HepG2 (cell line): ENCODE data around the gene BEST3. TPM values are rescaled to one million over a fixed set of nuclear protein-coding genes. Genes with fewer than 3 reads are reported as not detected.

ENCODE experiments used
- ATAC-seq: fragments of 200-7000 bp; cut with Tn5 transposase; 3 replicates; pipeline ENCODE4 v1.9.1; 2020; ENCODE audit warnings: mild to moderate bottlenecking, moderate library complexity
- BruUV-seq: library from RNA; stranded (reverse); fragments of 400-500 nt; replicated peaks from 2 replicates; lab custom pipeline; 2021; lab: Mats Ljungman, UMichigan
- CTCF ChIA-PET: fragments of 300-600 bp; formaldehyde crosslinking; extraction: SDS; loops from one replicate; lab custom pipeline; 2021; ENCODE audit warnings: low total read pairs, inconsistent platforms, low intra/inter-chr PET ratio; lab: Yijun Ruan, JAX
- POLR2A ChIA-PET: fragments of 350-600 bp; sonication (Branson Sonifier 250); formaldehyde crosslinking; loops from one replicate; lab custom pipeline; 2020; ENCODE audit warnings: antibody characterized with exemption, inconsistent platforms; lab: Yijun Ruan, JAX
- DNase-seq: peaks from one replicate; pipeline ENCODE4 v3.0.0-alpha.2; 2015; ENCODE audit warnings: low spot score
- FAIRE-seq: peaks from 3 replicates; lab custom pipeline; 2011; peaks lifted over from hg19 to GRCh38; lab: Jason Lieb, UNC
- H2AFZ ChIP-seq: one replicate; pipeline ENCODE4 v1.6.1; 2011; ENCODE audit warnings: low read length, inconsistent platforms
- H3K27ac ChIP-seq: fragments of 300-600 bp; 3 replicates; pipeline ENCODE4 v1.8.0; 2011; ENCODE audit warnings: mixed run types, mild to moderate bottlenecking, mixed read lengths, low read length, inconsistent platforms; ENCODE audit not compliant: insufficient read depth; ENCODE audit errors: extremely low read length
- H3K27me3 ChIP-seq, 2 experiments: fragments of 200-600 bp in 1 of 2; 2 replicates in 1 of 2; 3 replicates in 1 of 2; pipeline versions ENCODE4 v1.6.0 to v1.8.0; 2011; ENCODE audit warnings: low read length in 2 of 2, mild to moderate bottlenecking in 2 of 2, moderate library complexity in 2 of 2, inconsistent platforms in 1 of 2; ENCODE audit not compliant: insufficient read depth in 2 of 2, control insufficient read depth in 1 of 2
- H3K36me3 ChIP-seq, 2 experiments: fragments of 200-600 bp in 1 of 2; replicated peaks in 1 of 2; 2 replicates in 1 of 2; 3 replicates in 1 of 2; pipeline versions ENCODE4 v1.5.1 to v1.8.0; 2011; ENCODE audit warnings: low read length in 2 of 2, inconsistent platforms in 1 of 2; ENCODE audit not compliant: insufficient read depth in 2 of 2, control insufficient read depth in 1 of 2
- H3K4me1 ChIP-seq: 2 replicates; pipeline ENCODE4 v1.5.1; 2012; ENCODE audit warnings: low read length, inconsistent platforms; ENCODE audit not compliant: insufficient read depth
- H3K4me2 ChIP-seq: 2 replicates; pipeline ENCODE4 v1.6.0; 2011; ENCODE audit warnings: low read depth, low read length, inconsistent platforms
- H3K4me3 ChIP-seq, 3 experiments: fragments of 200-600 bp in 1 of 3; sonication (generic), shearing (Covaris generic) in 1 of 3; replicated peaks in 1 of 3; 2 replicates each; pipeline ENCODE4 v1.5.1; 2011 to 2016; ENCODE audit warnings: low read length in 3 of 3, inconsistent platforms in 2 of 3, low read depth in 2 of 3, mild to moderate bottlenecking in 2 of 3, control low read depth in 1 of 3, mixed read lengths in 1 of 3; ENCODE audit not compliant: insufficient read depth in 1 of 3
- H3K79me2 ChIP-seq: one replicate; pipeline ENCODE4 v1.6.1; 2011; ENCODE audit warnings: low read length, inconsistent platforms; ENCODE audit not compliant: insufficient read depth
- H3K9ac ChIP-seq: 2 replicates; pipeline ENCODE4 v1.6.0; 2011; ENCODE audit warnings: mild to moderate bottlenecking, low read depth, low read length, inconsistent platforms; ENCODE audit not compliant: insufficient read depth
- H3K9me3 ChIP-seq: 2 replicates; pipeline ENCODE4 v1.5.1; 2012; ENCODE audit warnings: mild to moderate bottlenecking, low read length
- H4K20me1 ChIP-seq: 2 replicates; pipeline ENCODE4 v1.6.0; 2011; ENCODE audit warnings: inconsistent platforms, mild to moderate bottlenecking, low read length, moderate library complexity; ENCODE audit not compliant: insufficient read depth
- BCL6 ChIP-seq: IDR thresholded peaks from 2 replicates; pipeline ENCODE4 v1.6.1; 2016; ENCODE audit warnings: missing genetic modification reagents, missing compliant biosample characterization
- ELK4 ChIP-seq: sonication (generic); formaldehyde crosslinking; IDR thresholded peaks from 2 replicates; pipeline ENCODE4 v1.9.0; 2021; ENCODE audit warnings: missing genetic modification reagents, borderline replicate concordance
- KLF9 ChIP-seq: IDR thresholded peaks from 2 replicates; pipeline ENCODE4 v1.6.1; 2016; ENCODE audit warnings: low read depth
- NFE2L1 ChIP-seq: sonication (generic); formaldehyde crosslinking; IDR thresholded peaks from 2 replicates; pipeline ENCODE4 v1.4.0; 2020; ENCODE audit warnings: missing genetic modification reagents, mild to moderate bottlenecking, borderline replicate concordance
- PHF8 ChIP-seq: sonication (generic); formaldehyde crosslinking; IDR thresholded peaks from 2 replicates; pipeline ENCODE4 v1.5.0; 2020; ENCODE audit warnings: missing genetic modification reagents
- RNF219 ChIP-seq: sonication (generic); formaldehyde crosslinking; IDR thresholded peaks from 2 replicates; pipeline ENCODE4 v1.5.0; 2020; ENCODE audit warnings: mild to moderate bottlenecking, missing genetic modification reagents
- TFE3 ChIP-seq: IDR thresholded peaks from 2 replicates; pipeline ENCODE4 v1.6.1; 2016
- ZFP36 ChIP-seq: fragments of 150-350 bp; IDR thresholded peaks from 2 replicates; pipeline ENCODE4 v1.6.1; 2018; ENCODE audit warnings: borderline replicate concordance, low read length, low read depth; ENCODE audit not compliant: partially characterized antibody
- WGBS: methylation state at CpG from one replicate; pipeline ENCODE4 v1.1.6; 2017; ENCODE audit warnings: low lambda C conversion rate; 5-methylcytosine and 5-hydroxymethylcytosine counted together
- in situ Hi-C: cut with HindIII; loops from 2 replicates; pipeline ENCODE4 v1.10.0; 2017; ENCODE audit warnings: low pct_unique_long_range_greater_than_20kb; ENCODE audit not compliant: extremely low pct_ligation_motif_present
- intact Hi-C: fragments of 100-400 bp; cut with micrococcal nuclease; formaldehyde crosslinking; loops from one replicate; pipeline ENCODE4 v1.10.0; 2022; ENCODE audit not compliant: unreplicated experiment
- polyA plus RNA-seq, 8 experiments: library from polyadenylated mRNA; depleted of rRNA in 3 of 8; stranded (reverse) in 7 of 8; unstranded in 1 of 8; fragments of >200 nt; fragmentation: Illumina TruSeq in 4 of 8; extraction: Trizol in 4 of 8; gene quantifications; 2 replicates each; pipeline versions ENCODE4 v1.2.1 to v1.2.3, GENCODE V29; 2011 to 2016; ENCODE audit warnings: low read depth in 4 of 8, missing spikeins in 1 of 8, mixed read lengths in 1 of 8; ENCODE audit not compliant: insufficient read depth in 1 of 8
- total RNA-seq, 5 experiments: library from RNA; depleted of rRNA; stranded (reverse); fragments of >200 nt; fragmentation: Illumina TruSeq; extraction: Trizol; gene quantifications; 2 replicates each; pipeline ENCODE4 v1.2.3, GENCODE V29; 2016; ENCODE audit warnings: low read depth in 1 of 5

The BEST3 gene
- total and polyA plus RNA-seq, 2 of the 13 experiments (the other 11 are each of a cell fraction or from before 2014, with no cell fraction given), result not detected

GRCh38 chr12:69685810-69686209 is 13.3 kb downstream of the BEST3 start (continued):
- TF ChIP-seq BCL6 (CRISPR knock-in tag) (no peak), RNF219 (CRISPR knock-in tag) (no peak), PHF8 (CRISPR knock-in tag) (no peak)

GRCh38 chr12:69684466-69684865 is 14.6 kb downstream of the BEST3 start:
- FAIRE-seq (no peak), DNase-seq (no peak), ATAC-seq (no peak)
- POLR2A ChIA-PET, result no interaction called here
- H3K36me3 ChIP-seq, result no peaks in the 10 kb centered on the region
- H3K4me3 ChIP-seq, result no peak overlapping the region
- H3K4me2 ChIP-seq, result no peak overlapping the region
- H4K20me1 ChIP-seq, result no peaks in the 10 kb centered on the region
- H3K27ac ChIP-seq, result no peak overlapping the region
- BruUV-seq, result no TSS peak
- no peak overlapping the region for H3K9ac ChIP-seq
- 0% methylated on average over 2 of the region's 2 CpGs for WGBS
- no peak overlapping the region for H2AFZ ChIP-seq
- TF ChIP-seq ZFP36 (no peak), TFE3 (CRISPR knock-in tag) (no peak), ELK4 (CRISPR knock-in tag) (no peak), KLF9 (CRISPR knock-in tag) (no peak), NFE2L1 (CRISPR knock-in tag) (no peak)
- TF ChIP-seq, all 625 proteins: peak for 0
- Histone ChIP-seq H3K9me3 (no peaks in the 10 kb centered on the region), H3K4me1 (0 out of 2 replicates have a peak, but pooled peaks cover 11% of the 10 kb centered on the region), H3K27me3 (peaks cover 0 to 6% of the 10 kb centered on the region in 2 experiments; a peak in 1 of 5 replicates), H3K79me2 (no peaks in the 10 kb centered on the region)
- intact Hi-C loops (no loop called here), in situ Hi-C loops (no loop called here)
- CTCF ChIA-PET, result no interaction called here
